HL-60/S4 treated with phorbol 12-myristate 13-acetate at 8.2 ng/mL for 4 days and 3 days (cell line): ENCODE data around the gene UNC79.

ENCODE experiments used
- in situ Hi-C: fragments of 300-500 bp; cut with MboI; formaldehyde crosslinking; loops from 2 replicates; pipeline ENCODE4 v1.15.0; 2022; ENCODE audit warnings: low sequenced_read_pairs

The UNC79 gene

GRCh38 chr14:93723001-93723400, 292.3 kb downstream of the UNC79 start:
- in situ Hi-C loops: no loop called here

GRCh38 chr14:93725002-93725582, 294.4 kb downstream of the UNC79 start:
- in situ Hi-C loops: no loop called here

GRCh38 chr14:93725993-93726392, 295.3 kb downstream of the UNC79 start:
- in situ Hi-C loops: no loop called here

GRCh38 chr14:93727039-93727740, 296.5 kb downstream of the UNC79 start:
- in situ Hi-C loops: no loop called here

GRCh38 chr14:93727917-93728650, 297.3 kb downstream of the UNC79 start:
- in situ Hi-C loops: no loop called here

- in situ Hi-C loops: no loop called here
Observed at GRCh38 chr14:93728651-93729016, 297.9 kb downstream of the UNC79 start.

GRCh38 chr14:93729993-93730392, 299.3 kb downstream of the UNC79 start:
- in situ Hi-C loops: no loop called here

- in situ Hi-C loops: no loop called here
Observed at GRCh38 chr14:93731753-93732152, 301.0 kb downstream of the UNC79 start.

GRCh38 chr14:93732524-93732923, 301.8 kb downstream of the UNC79 start:
- in situ Hi-C loops: no loop called here

- in situ Hi-C loops: no loop called here
Observed at GRCh38 chr14:93733231-93733630, 302.5 kb downstream of the UNC79 start.

GRCh38 chr14:93733631-93734030, 302.9 kb downstream of the UNC79 start:
- in situ Hi-C loops: no loop called here

- in situ Hi-C loops: no loop called here
Observed at GRCh38 chr14:93734086-93734822, 303.5 kb downstream of the UNC79 start.

GRCh38 chr14:93735206-93735605, 304.5 kb downstream of the UNC79 start:
- in situ Hi-C loops: no loop called here

GRCh38 chr14:93736378-93737014, 305.8 kb downstream of the UNC79 start:
- in situ Hi-C loops: no loop called here

- in situ Hi-C loops: no loop called here
Observed at GRCh38 chr14:93737634-93738033, 306.9 kb downstream of the UNC79 start.

GRCh38 chr14:93741556-93742230, 311.0 kb downstream of the UNC79 start:
- in situ Hi-C loops: no loop called here

- in situ Hi-C loops: no loop called here
Observed at GRCh38 chr14:93742761-93743160, 312.0 kb downstream of the UNC79 start.

- in situ Hi-C loops: no loop called here
Observed at GRCh38 chr14:93743270-93744060, 312.7 kb downstream of the UNC79 start.

GRCh38 chr14:93744176-93744575, 313.4 kb downstream of the UNC79 start:
- in situ Hi-C loops: no loop called here

GRCh38 chr14:93744876-93745275, 314.1 kb downstream of the UNC79 start:
- in situ Hi-C loops: no loop called here
